Endothelial cell of umbilical vein (primary cell): ENCODE data around the gene PIK3R1.
A peak's percentile ranks its signal among the peaks of the same experiment; 100 is the strongest.

ENCODE experiments used
- CTCF ChIP-seq, 2 donors: IDR thresholded peaks; 1 replicate in 1 of 2; 2 replicates in 1 of 2; pipeline ENCODE4 v1.5.1; 2011; ENCODE audit warnings: low read length in 2 of 2, mild to moderate bottlenecking in 2 of 2, moderate library complexity in 2 of 2, control low read depth in 1 of 2, inconsistent platforms in 1 of 2, low read depth in 1 of 2; ENCODE audit not compliant: insufficient read depth in 1 of 2; ENCODE audit errors: extremely low read depth in 1 of 2
- EZH2 ChIP-seq: IDR thresholded peaks from 2 replicates; pipeline ENCODE4 v1.6.1; 2012; ENCODE audit warnings: borderline replicate concordance, low read depth, mild to moderate bottlenecking, moderate library complexity, low read length, inconsistent platforms; ENCODE audit not compliant: severe bottlenecking
- FOS ChIP-seq: IDR thresholded peaks from 2 replicates; pipeline ENCODE4 v1.6.1; 2011; ENCODE audit warnings: mild to moderate bottlenecking, low read length, moderate library complexity, borderline replicate concordance; ENCODE audit not compliant: insufficient read depth
- GATA2 ChIP-seq: IDR thresholded peaks from 2 replicates; pipeline ENCODE4 v1.7.0; 2011; ENCODE audit warnings: low read depth, mild to moderate bottlenecking, moderate library complexity, mixed read lengths, low read length; ENCODE audit not compliant: insufficient read length, insufficient read depth
- JUN ChIP-seq: IDR thresholded peaks from 2 replicates; pipeline ENCODE4 v1.6.1; 2011; ENCODE audit warnings: borderline replicate concordance, low read depth; ENCODE audit not compliant: insufficient read length, insufficient read depth
- MAX ChIP-seq: IDR thresholded peaks from 2 replicates; pipeline ENCODE4 v1.6.1; 2011; ENCODE audit not compliant: insufficient read depth, insufficient read length
- MYC ChIP-seq: IDR thresholded peaks from one replicate; pipeline ENCODE4 v1.6.1; 2011; ENCODE audit warnings: mild to moderate bottlenecking, low read depth, low read length
- POLR2A ChIP-seq: IDR thresholded peaks from 2 replicates; pipeline ENCODE4 v1.6.1; 2012; ENCODE audit warnings: low read depth, mild to moderate bottlenecking, control low read depth, low read length
- POLR2AphosphoS5 ChIP-seq: IDR thresholded peaks from 2 replicates; pipeline ENCODE4 v1.6.1; 2012; ENCODE audit warnings: low read depth, mild to moderate bottlenecking, control low read depth, low read length, moderate library complexity; ENCODE audit not compliant: insufficient read depth

- TF ChIP-seq POLR2A (peak; percentile 35), EZH2 (no peak), MAX (no peak), MYC (no peak), CTCF (IDR thresholded peaks at IDR 0.05; ENCODE audit: extremely low read depth in 1 of 2, insufficient read depth in 1 of 2, low read depth in 1 of 2, low read length in 2 of 2) (no peak), POLR2AphosphoS5 (peak; percentile 10), GATA2 (peak; percentile 71), JUN (peak; percentile 57), FOS (peak; percentile 81)
These were observed 33.3 kb downstream of the PIK3R1 start for GRCh38 chr5:68248896-68249295.
